ENCODE data around the gene CIITA. TPM values are rescaled to one million over a fixed set of nuclear protein-coding genes. Genes with fewer than 3 reads are reported as not detected.

CIITA gene
- total RNA-seq, 2 experiments from 2014 or later, result 1.4 to 1.5 TPM

GRCh38 chr16:10978124-10978523, 101.1 kb downstream of the CIITA start:
- H3K27ac Mint-ChIP-seq, result no peak overlapping the region

GRCh38 chr16:10978871-10979446, 102.0 kb downstream of the CIITA start:
- no peaks in the 10 kb centered on the region for H3K27me3 Mint-ChIP-seq
- peaks cover 10% of the 10 kb centered on the region for H3K36me3 Mint-ChIP-seq
- no peaks in the 10 kb centered on the region for H3K9me3 Mint-ChIP-seq
- peaks cover 5% of the 10 kb centered on the region for H3K4me1 Mint-ChIP-seq
- H3K4me3 Mint-ChIP-seq, result no peak overlapping the region
- no peak for DNase-seq
- no peak overlapping the region for H3K27ac Mint-ChIP-seq

More at GRCh38 chr16:10978124-10978523, 101.1 kb downstream of the CIITA start:
- no peak for DNase-seq
- Mint-ChIP-seq H3K27me3 (no peaks in the 10 kb centered on the region), H3K4me1 (peaks cover 7% of the 10 kb centered on the region), H3K4me3 (no peak overlapping the region), H3K36me3 (peaks cover 12% of the 10 kb centered on the region), H3K9me3 (no peaks in the 10 kb centered on the region)

- Mint-ChIP-seq H3K27ac (no peak overlapping the region), H3K9me3 (no peaks in the 10 kb centered on the region), H3K4me1 (peaks cover 5% of the 10 kb centered on the region), H3K36me3 (peaks cover 11% of the 10 kb centered on the region), H3K27me3 (no peaks in the 10 kb centered on the region), H3K4me3 (no peak overlapping the region)
- DNase-seq, result no peak
Observed at GRCh38 chr16:10979717-10980601, 103.0 kb downstream of the CIITA start.

GRCh38 chr16:10980813-10981212, 103.8 kb downstream of the CIITA start:
- Mint-ChIP-seq H3K27ac (no peak overlapping the region), H3K9me3 (no peaks in the 10 kb centered on the region), H3K27me3 (no peaks in the 10 kb centered on the region), H3K36me3 (peaks cover 13% of the 10 kb centered on the region), H3K4me3 (no peak overlapping the region), H3K4me1 (peaks cover 5% of the 10 kb centered on the region)
- DNase-seq, result no peak

- Mint-ChIP-seq H3K36me3 (peaks cover 16% of the 10 kb centered on the region), H3K27ac (no peak overlapping the region), H3K27me3 (no peaks in the 10 kb centered on the region), H3K4me3 (no peak overlapping the region), H3K9me3 (no peaks in the 10 kb centered on the region), H3K4me1 (peaks cover 7% of the 10 kb centered on the region)
- peak; percentile 34 for DNase-seq
Observed at GRCh38 chr16:10981697-10982216, 104.8 kb downstream of the CIITA start.

- Mint-ChIP-seq H3K9me3 (no peaks in the 10 kb centered on the region), H3K27me3 (no peaks in the 10 kb centered on the region), H3K27ac (no peak overlapping the region), H3K4me3 (no peak overlapping the region), H3K4me1 (peaks cover 12% of the 10 kb centered on the region), H3K36me3 (peaks cover 12% of the 10 kb centered on the region)
- no peak for DNase-seq
Observed at GRCh38 chr16:10982465-10983150, 105.6 kb downstream of the CIITA start.

GRCh38 chr16:10983159-10983558, 106.2 kb downstream of the CIITA start:
- peaks cover 15% of the 10 kb centered on the region for H3K4me1 Mint-ChIP-seq

GRCh38 chr16:10984509-10984908, 107.5 kb downstream of the CIITA start:
- Mint-ChIP-seq H3K27ac (no peak overlapping the region), H3K9me3 (no peaks in the 10 kb centered on the region), H3K4me3 (no peak overlapping the region), H3K27me3 (no peaks in the 10 kb centered on the region), H3K36me3 (peaks cover 17% of the 10 kb centered on the region), H3K4me1 (peaks cover 28% of the 10 kb centered on the region)
- DNase-seq, result no peak

More at GRCh38 chr16:10983159-10983558, 106.2 kb downstream of the CIITA start:
- H3K9me3 Mint-ChIP-seq, result no peaks in the 10 kb centered on the region
- H3K27me3 Mint-ChIP-seq, result no peaks in the 10 kb centered on the region
- no peak overlapping the region for H3K27ac Mint-ChIP-seq
- H3K4me3 Mint-ChIP-seq, result no peak overlapping the region
- H3K36me3 Mint-ChIP-seq, result peaks cover 9% of the 10 kb centered on the region
- no peak for DNase-seq

Other genes starting within 250 kb of the CIITA start
- gene TEKT5, start 182.3 kb upstream of the CIITA start, total RNA-seq, result not detected
- 10 to 100 TPM; 24.3 to 26.7 TPM for gene NUBP1, start 133.4 kb upstream of the CIITA start, total RNA-seq
- gene TVP23A, start 58.4 kb upstream of the CIITA start, total RNA-seq, result not detected
- gene DEXI, start 65.3 kb downstream of the CIITA start, total RNA-seq, result 10 to 100 TPM; 25.5 to 26.2 TPM
- 10 to 100 TPM; 20.4 to 21.3 TPM for gene CLEC16A, start 67.4 kb downstream of the CIITA start, total RNA-seq